GM12878 (cell line): Measurements from ENCODE around the gene OR2L13. TPM values are rescaled to one million over a fixed set of nuclear protein-coding genes. Genes with fewer than 3 reads are reported as not detected.

Source experiments
- ATAC-seq: fragments of 200-7000 bp; cut with Tn5 transposase; 3 replicates; pipeline ENCODE4 v1.9.1; 2020; ENCODE audit warnings: mild to moderate bottlenecking, moderate library complexity
- BruUV-seq: library from RNA; stranded (reverse); fragments of 400-500 nt; replicated peaks from 2 replicates; lab custom pipeline; 2021; lab: Mats Ljungman, UMichigan
- CTCF ChIA-PET: fragments of 300-600 bp; sonication (Branson Sonifier 250); formaldehyde crosslinking; extraction: SDS; loops from one replicate; lab custom pipeline; 2021; ENCODE audit warnings: inconsistent platforms; lab: Yijun Ruan, JAX
- POLR2A ChIA-PET: fragments of 350-600 bp; formaldehyde crosslinking; extraction: SDS; loops from one replicate; lab custom pipeline; 2021; ENCODE audit warnings: inconsistent platforms; lab: Charles Lee
- RAD21 ChIA-PET: fragments of 300-600 bp; sonication (Branson Sonifier 250); formaldehyde crosslinking; loops from one replicate; lab custom pipeline; 2023; ENCODE audit warnings: antibody characterized with exemption; ENCODE audit not compliant: unreplicated experiment; lab: Charles Lee
- SMC1A ChIA-PET: fragments of 300-600 bp; sonication (Branson Sonifier 250); formaldehyde crosslinking; loops from one replicate; lab custom pipeline; 2023; ENCODE audit not compliant: unreplicated experiment, uncharacterized antibody; lab: Charles Lee
- DNase-seq: peaks from one replicate; pipeline ENCODE4 v3.0.0-alpha.2; 2011; ENCODE audit warnings: low read depth, low spot score
- FAIRE-seq: peaks from 3 replicates; lab custom pipeline; 2011; peaks lifted over from hg19 to GRCh38; lab: Jason Lieb, UNC
- H2AFZ ChIP-seq: 2 replicates; pipeline ENCODE4 v1.6.0; 2011; ENCODE audit warnings: low read depth, low read length, control low read depth; ENCODE audit not compliant: control insufficient read depth
- H3K27ac ChIP-seq: 2 replicates; pipeline ENCODE4 v1.5.1; 2011; ENCODE audit warnings: control low read depth; ENCODE audit not compliant: control insufficient read depth, insufficient read depth
- H3K27me3 ChIP-seq, 2 experiments: replicated peaks in 1 of 2; 2 replicates each; pipeline versions ENCODE4 v1.6.0 to v1.6.1; 2011; ENCODE audit warnings: low read length in 1 of 2; ENCODE audit not compliant: control insufficient read depth in 2 of 2, insufficient read depth in 2 of 2
- H3K36me3 ChIP-seq, 2 experiments: 2 replicates each; pipeline ENCODE4 v1.5.1; 2011; ENCODE audit warnings: low read length in 1 of 2; ENCODE audit not compliant: control insufficient read depth in 2 of 2, insufficient read depth in 2 of 2
- H3K4me1 ChIP-seq: 2 replicates; pipeline ENCODE4 v1.6.1; 2011; ENCODE audit warnings: mild to moderate bottlenecking, low read length, moderate library complexity, mixed read lengths; ENCODE audit not compliant: control insufficient read depth, insufficient read depth
- H3K4me2 ChIP-seq: 2 replicates; pipeline ENCODE4 v1.6.0; 2011; ENCODE audit warnings: control low read depth; ENCODE audit not compliant: control insufficient read depth, insufficient read depth
- H3K4me3 ChIP-seq: fragments of 200-600 bp; sonication (generic); 2 replicates; pipeline ENCODE4 v1.5.1; 2016
- H3K79me2 ChIP-seq: 2 replicates; pipeline ENCODE4 v1.6.0; 2011; ENCODE audit warnings: low read length; ENCODE audit not compliant: control insufficient read depth, insufficient read depth
- H3K9ac ChIP-seq: 2 replicates; pipeline ENCODE4 v1.8.0; 2011; ENCODE audit warnings: low read length, control low read depth, mixed read lengths; ENCODE audit not compliant: control insufficient read depth, insufficient read depth
- H3K9me3 ChIP-seq: replicated peaks from 3 replicates; pipeline ENCODE4 v1.5.1; 2011; ENCODE audit warnings: mild to moderate bottlenecking, low read length; ENCODE audit not compliant: control insufficient read depth, insufficient read depth
- H4K20me1 ChIP-seq: 2 replicates; pipeline ENCODE4 v1.6.0; 2011; ENCODE audit not compliant: control insufficient read depth, insufficient read depth
- ATF2 ChIP-seq: IDR thresholded peaks from 2 replicates; pipeline ENCODE4 v1.6.1; 2012; ENCODE audit warnings: low read length, inconsistent platforms
- CBX3 ChIP-seq: fragments of 200-600 bp; sonication (generic); IDR thresholded peaks from 2 replicates; pipeline ENCODE4 v1.6.1; 2016; ENCODE audit warnings: low read depth, borderline replicate concordance
- CBX5 ChIP-seq: sonication (generic); IDR thresholded peaks from 2 replicates; pipeline ENCODE4 v1.6.1; 2016; ENCODE audit warnings: low read depth, moderate library complexity, mild to moderate bottlenecking, inconsistent platforms
- KLF5 ChIP-seq: fragments of 450-650 bp; IDR thresholded peaks from 2 replicates; pipeline ENCODE4 v1.6.1; 2014; ENCODE audit warnings: mild to moderate bottlenecking; ENCODE audit not compliant: partially characterized antibody
- MTA3 ChIP-seq: IDR thresholded peaks from 2 replicates; pipeline ENCODE4 v1.6.1; 2012; ENCODE audit warnings: low read length, inconsistent platforms, borderline replicate concordance
- NBN ChIP-seq: fragments of 450-650 bp; IDR thresholded peaks from 2 replicates; pipeline ENCODE4 v1.6.1; 2016
- NR2C1 ChIP-seq: fragments of 450-650 bp; IDR thresholded peaks from 2 replicates; pipeline ENCODE4 v1.6.1; 2017; ENCODE audit warnings: antibody characterized with exemption, mild to moderate bottlenecking, moderate library complexity
- NRF1 ChIP-seq: conservative IDR thresholded peaks from 2 replicates; pipeline ENCODE4 v1.6.1; 2011; ENCODE audit warnings: mild to moderate bottlenecking, low read depth, low read length, improper control_type of control experiment
- PAX5 ChIP-seq: IDR thresholded peaks from 2 replicates; pipeline ENCODE4 v1.6.1; 2011; ENCODE audit warnings: low read depth, low read length, borderline replicate concordance
- POLR2AphosphoS5 ChIP-seq: IDR thresholded peaks from 2 replicates; pipeline ENCODE4 v1.6.1; 2011; ENCODE audit warnings: mild to moderate bottlenecking, low read length, inconsistent platforms
- RELA ChIP-seq: fragments of 450-650 bp; IDR thresholded peaks from 2 replicates; pipeline ENCODE4 v1.8.0; 2014; ENCODE audit warnings: borderline replicate concordance; ENCODE audit not compliant: partially characterized antibody
- RELB ChIP-seq: fragments of 450-650 bp; IDR thresholded peaks from 2 replicates; pipeline ENCODE4 v1.6.1; 2017; ENCODE audit warnings: low read depth, mild to moderate bottlenecking, moderate library complexity
- SIN3A ChIP-seq: IDR thresholded peaks from 2 replicates; pipeline ENCODE4 v1.6.1; 2012; ENCODE audit warnings: low read depth, low read length, improper control_type of control experiment
- STAT1 ChIP-seq: fragments of 450-650 bp; conservative IDR thresholded peaks from 2 replicates; pipeline ENCODE4 v1.6.1; 2014; ENCODE audit warnings: antibody characterized with exemption, mild to moderate bottlenecking
- ZBTB33 ChIP-seq: fragments of 450-650 bp; IDR thresholded peaks from 2 replicates; pipeline ENCODE4 v1.6.1; 2017; ENCODE audit warnings: mild to moderate bottlenecking
- ZNF24 ChIP-seq: fragments of 450-650 bp; IDR thresholded peaks from 2 replicates; pipeline ENCODE4 v1.6.1; 2017; ENCODE audit warnings: antibody characterized with exemption, mild to moderate bottlenecking
- ZNF274 ChIP-seq: IDR thresholded peaks from one replicate; pipeline ENCODE4 v1.8.0; 2011; ENCODE audit not compliant: insufficient read length, insufficient read depth
- WGBS: methylation state at CpG from one replicate; pipeline ENCODE4 v1.1.6; 2016; ENCODE audit warnings: low lambda C conversion rate; ENCODE audit not compliant: insufficient replicate concordance, insufficient coverage; ENCODE audit errors: missing lambda C conversion rate; 5-methylcytosine and 5-hydroxymethylcytosine counted together
- in situ Hi-C: fragments of 300-500 bp; cut with MboI; formaldehyde crosslinking; loops from 9 replicates; pipeline ENCODE4 v1.14.3; 2018; ENCODE audit warnings: mixed read lengths
- intact Hi-C: fragments of 100-400 bp; cut with micrococcal nuclease; formaldehyde crosslinking; loops from one replicate; pipeline ENCODE4 v1.14.2; 2022; ENCODE audit not compliant: unreplicated experiment
- polyA plus RNA-seq, 11 experiments: library from polyadenylated mRNA; depleted of rRNA in 4 of 11; unstranded in 6 of 11; stranded (reverse) in 5 of 11; fragments of >200 nt; fragmentation: Nextera tagmentation in 4 of 11; fragmentation: Illumina TruSeq in 1 of 11; extraction: Ambion mirVana in 4 of 11; extraction: Trizol in 1 of 11; gene quantifications; 1 replicate in 1 of 11; 2 replicates in 10 of 11; pipeline versions ENCODE4 v1.2.1 to v1.2.3, GENCODE V29; 2011 to 2016; ENCODE audit warnings: inconsistent platforms in 2 of 11, missing spikeins in 2 of 11, low read depth in 1 of 11
- total RNA-seq, 4 experiments: library from RNA; depleted of rRNA in 3 of 4; stranded (reverse); fragments of >200 nt in 3 of 4; fragmentation: Illumina TruSeq in 1 of 4; extraction: Trizol in 1 of 4; gene quantifications; 2 replicates each; pipeline versions ENCODE4 v1.2.1 to v1.2.3, GENCODE V29; 2013 to 2021
- TF ChIP-seq, protein P1 (sequence below): fragments of 450-650 bp; IDR thresholded peaks from 2 replicates; pipeline ENCODE4 v1.6.1; 2017; ENCODE audit warnings: antibody characterized with exemption, mild to moderate bottlenecking, moderate library complexity

OR2L13 gene
- total and polyA plus RNA-seq, 10 of the 15 experiments (the other 5 are each of a cell fraction or from before 2014, with no cell fraction given): not detected

DNA sequence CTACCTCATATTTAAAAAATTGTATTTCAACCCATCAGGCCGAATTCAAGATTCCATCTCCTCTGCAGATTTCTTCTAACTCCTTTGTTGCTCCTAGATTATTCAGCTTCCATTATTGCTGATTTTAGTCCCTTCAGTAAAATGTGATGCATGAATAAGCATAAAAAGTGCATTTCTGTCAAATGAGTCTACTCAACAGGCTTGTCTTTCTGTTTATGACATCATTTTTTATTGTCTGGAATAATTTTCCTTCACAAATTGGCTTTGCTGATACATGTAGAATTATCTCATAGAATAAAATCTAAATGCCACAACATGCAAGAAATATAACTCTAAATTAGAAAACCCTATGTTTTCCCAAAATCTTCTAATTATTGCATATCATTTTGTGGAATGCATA lies 48.3 kb downstream of the OR2L13 start (continued):
- TF ChIP-seq NR2C1 (no peak), CBX5 (no peak), ZNF24 (no peak), CBX3 (no peak), ZBTB33 (no peak), STAT1 (no peak), PAX5 (no peak), RELA (no peak), NRF1 (no peak), MTA3 (no peak)

DNA sequence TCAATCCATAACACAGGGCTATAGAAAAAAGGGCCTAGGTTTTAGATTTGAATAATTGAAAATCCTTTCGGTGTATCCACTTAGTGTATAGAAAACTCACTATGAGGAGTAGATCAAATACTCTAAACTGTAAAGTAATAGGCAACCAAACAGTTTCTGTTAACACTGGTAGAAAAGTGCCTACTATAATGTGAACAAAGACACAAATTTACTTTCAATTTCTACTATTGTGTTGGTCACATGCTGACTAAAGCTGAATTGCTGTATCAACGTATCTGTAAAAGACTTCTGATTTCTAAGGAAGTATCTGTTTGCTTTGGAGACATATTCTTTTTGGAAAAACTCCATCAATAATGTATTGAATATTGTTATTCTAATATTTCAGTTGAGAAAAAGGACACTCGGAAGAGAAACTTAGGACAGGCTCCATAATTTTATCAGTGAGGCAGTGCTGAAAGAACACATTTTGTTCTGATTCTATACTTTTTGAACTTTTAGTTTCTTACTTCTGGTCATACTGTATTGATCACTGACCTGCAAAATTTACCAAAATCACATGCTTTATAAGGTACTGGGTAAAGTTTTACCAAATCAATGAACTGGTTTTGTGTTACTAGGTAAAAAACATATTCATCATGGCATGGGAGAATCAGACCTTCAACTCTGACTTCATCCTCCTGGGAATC lies 49.7 kb downstream of the OR2L13 start, which contains the start of gene OR2M5:
Gene OR2M5, plus strand, starts transcription at position 636 of the 686 bp plus-strand sequence. Its CDS starts 0 bp downstream, at position 636.
- no peak for DNase-seq
- ChIA-PET RAD21 (no interaction called here), SMC1A (no interaction called here), CTCF (no interaction called here), POLR2A (no interaction called here)
- ATAC-seq: no peak
- no peak within 1 kb of the TSS for H2AFZ ChIP-seq
- H3K4me3 ChIP-seq: no peak within 1 kb of the TSS
- H3K79me2 ChIP-seq: no peaks in the 10 kb centered on the region
- no TSS peak for BruUV-seq
- 43% methylated on average over 3 of the region's 3 CpGs for WGBS
- H4K20me1 ChIP-seq: no peaks in the 10 kb centered on the region
- no peaks in the 10 kb centered on the region for H3K36me3 ChIP-seq
- in situ Hi-C loops (no loop called here), intact Hi-C loops (no loop called here)
- no peak within 1 kb of the TSS for H3K4me2 ChIP-seq
- FAIRE-seq: no peak
- no peaks in the 10 kb centered on the region for H3K4me1 ChIP-seq
- no peak within 1 kb of the TSS for H3K9ac ChIP-seq
- no peak within 1 kb of the TSS for H3K27ac ChIP-seq
- no peaks in the 10 kb centered on the region for H3K27me3 ChIP-seq
- H3K9me3 ChIP-seq: no peaks in the 10 kb centered on the region
- TF ChIP-seq, protein P1, sequence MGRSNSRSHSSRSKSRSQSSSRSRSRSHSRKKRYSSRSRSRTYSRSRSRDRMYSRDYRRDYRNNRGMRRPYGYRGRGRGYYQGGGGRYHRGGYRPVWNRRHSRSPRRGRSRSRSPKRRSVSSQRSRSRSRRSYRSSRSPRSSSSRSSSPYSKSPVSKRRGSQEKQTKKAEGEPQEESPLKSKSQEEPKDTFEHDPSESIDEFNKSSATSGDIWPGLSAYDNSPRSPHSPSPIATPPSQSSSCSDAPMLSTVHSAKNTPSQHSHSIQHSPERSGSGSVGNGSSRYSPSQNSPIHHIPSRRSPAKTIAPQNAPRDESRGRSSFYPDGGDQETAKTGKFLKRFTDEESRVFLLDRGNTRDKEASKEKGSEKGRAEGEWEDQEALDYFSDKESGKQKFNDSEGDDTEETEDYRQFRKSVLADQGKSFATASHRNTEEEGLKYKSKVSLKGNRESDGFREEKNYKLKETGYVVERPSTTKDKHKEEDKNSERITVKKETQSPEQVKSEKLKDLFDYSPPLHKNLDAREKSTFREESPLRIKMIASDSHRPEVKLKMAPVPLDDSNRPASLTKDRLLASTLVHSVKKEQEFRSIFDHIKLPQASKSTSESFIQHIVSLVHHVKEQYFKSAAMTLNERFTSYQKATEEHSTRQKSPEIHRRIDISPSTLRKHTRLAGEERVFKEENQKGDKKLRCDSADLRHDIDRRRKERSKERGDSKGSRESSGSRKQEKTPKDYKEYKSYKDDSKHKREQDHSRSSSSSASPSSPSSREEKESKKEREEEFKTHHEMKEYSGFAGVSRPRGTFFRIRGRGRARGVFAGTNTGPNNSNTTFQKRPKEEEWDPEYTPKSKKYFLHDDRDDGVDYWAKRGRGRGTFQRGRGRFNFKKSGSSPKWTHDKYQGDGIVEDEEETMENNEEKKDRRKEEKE: no peak
- TF ChIP-seq POLR2AphosphoS5 (no peak), NBN (no peak), SIN3A (no peak), ATF2 (no peak), ZNF274 (no peak), KLF5 (no peak), RELB (no peak)
